GM23248 (cell line): ENCODE data around the gene TNFRSF19. TPM values are rescaled to one million over a fixed set of nuclear protein-coding genes. Genes with fewer than 3 reads are reported as not detected.

Source experiments
- DNase-seq: peaks from one replicate; pipeline ENCODE4 v3.0.0-alpha.2; 2015
- H2AFZ ChIP-seq: fragments of 200-600 bp; sonication (generic); 2 replicates; pipeline ENCODE4 v1.6.1; 2016; ENCODE audit warnings: antibody characterized with exemption
- H3F3A ChIP-seq: fragments of 200-600 bp; sonication (generic); 2 replicates; pipeline ENCODE4 v1.6.1; 2016; ENCODE audit warnings: mild to moderate bottlenecking, antibody characterized with exemption, mixed run types; ENCODE audit not compliant: insufficient read depth
- H3K27ac ChIP-seq: fragments of 200-600 bp; sonication (generic); 2 replicates; pipeline ENCODE4 v1.5.1; 2016; ENCODE audit warnings: mild to moderate bottlenecking
- H3K27me3 ChIP-seq: fragments of 200-600 bp; sonication (generic); replicated peaks from 2 replicates; pipeline ENCODE4 v1.6.1; 2016; ENCODE audit warnings: mild to moderate bottlenecking; ENCODE audit not compliant: insufficient read depth
- H3K36me3 ChIP-seq: fragments of 200-600 bp; sonication (generic); 2 replicates; pipeline ENCODE4 v1.6.1; 2016; ENCODE audit warnings: low read depth, mild to moderate bottlenecking
- H3K4me1 ChIP-seq: fragments of 200-600 bp; sonication (generic); 2 replicates; pipeline ENCODE4 v1.6.1; 2016; ENCODE audit warnings: mild to moderate bottlenecking; ENCODE audit not compliant: insufficient read depth
- H3K4me2 ChIP-seq: fragments of 200-600 bp; sonication (generic); one replicate; pipeline ENCODE4 v1.6.1; 2016; ENCODE audit warnings: mild to moderate bottlenecking; ENCODE audit not compliant: unreplicated experiment
- H3K4me3 ChIP-seq: fragments of 200-600 bp; sonication (generic); 2 replicates; pipeline ENCODE4 v1.5.1; 2016; ENCODE audit warnings: mild to moderate bottlenecking
- H3K79me2 ChIP-seq: fragments of 200-600 bp; sonication (generic); 2 replicates; pipeline ENCODE4 v1.6.1; 2016; ENCODE audit warnings: mild to moderate bottlenecking; ENCODE audit not compliant: insufficient read depth
- H3K9ac ChIP-seq: fragments of 200-600 bp; sonication (generic); 2 replicates; pipeline ENCODE4 v1.6.1; 2016; ENCODE audit warnings: mild to moderate bottlenecking
- H3K9me2 ChIP-seq: fragments of 200-600 bp; sonication (generic); 2 replicates; pipeline ENCODE4 v1.6.1; 2016; ENCODE audit warnings: mixed run types, mild to moderate bottlenecking, moderate library complexity; ENCODE audit not compliant: insufficient read depth
- H3K9me3 ChIP-seq: fragments of 200-600 bp; sonication (generic); one replicate; pipeline ENCODE4 v1.6.1; 2017; ENCODE audit warnings: low read depth
- H4K20me1 ChIP-seq: fragments of 200-600 bp; sonication (generic); 2 replicates; pipeline ENCODE4 v1.6.0; 2016; ENCODE audit not compliant: insufficient read depth
- EZH2 ChIP-seq: fragments of 200-600 bp; sonication (generic); IDR thresholded peaks from 2 replicates; pipeline ENCODE4 v1.6.1; 2018; ENCODE audit warnings: antibody characterized with exemption, mild to moderate bottlenecking; ENCODE audit not compliant: insufficient read depth, poor library complexity, severe bottlenecking
- EZH2phosphoT487 ChIP-seq: fragments of 200-600 bp; sonication (generic); IDR thresholded peaks from 2 replicates; pipeline ENCODE4 v1.6.1; 2018; ENCODE audit warnings: antibody characterized with exemption, moderate library complexity, mild to moderate bottlenecking, low read depth; ENCODE audit not compliant: insufficient read depth
- WGBS, 2 experiments: methylation state at CpG; one replicate each; pipeline ENCODE4 v1.1.6; 2015 to 2017; ENCODE audit warnings: low lambda C conversion rate in 2 of 2, low coverage in 1 of 2; ENCODE audit errors: missing lambda C conversion rate in 2 of 2; 5-methylcytosine and 5-hydroxymethylcytosine counted together
- in situ Hi-C: fragments of 300-500 bp; cut with MboI; formaldehyde crosslinking; loops from 2 replicates; pipeline ENCODE4 v1.15.0; 2020
- polyA plus RNA-seq: library from polyadenylated mRNA; unstranded; fragments of >200 nt; fragmentation: Nextera tagmentation; extraction: Ambion mirVana; gene quantifications from 2 replicates; pipeline ENCODE4 v1.2.1, GENCODE V29; 2016
- total RNA-seq: library from RNA; depleted of rRNA; stranded (reverse); fragments of >200 nt; shearing (Covaris generic); gene quantifications from 2 replicates; pipeline ENCODE4 v1.2.3, GENCODE V29; 2014

The TNFRSF19 gene
- total and polyA plus RNA-seq, 2 experiments from 2014 or later = 3.4 TPM

- Histone ChIP-seq H3K79me2 (no peaks in the 10 kb centered on the region), H4K20me1 (no peaks in the 10 kb centered on the region), H3K4me2 (no peak overlapping the region), H3K27me3 (no peaks in the 10 kb centered on the region), H3K4me1 (no peaks in the 10 kb centered on the region), H3K9ac (no peak overlapping the region), H3K9me3 (no peaks in the 10 kb centered on the region), H3K4me3 (no peak overlapping the region), H2AFZ (no peak overlapping the region), H3F3A (no peaks in the 10 kb centered on the region), H3K36me3 (no peaks in the 10 kb centered on the region), H3K27ac (no peak overlapping the region), H3K9me2 (no peaks in the 10 kb centered on the region)
- no peak for TF ChIP-seq EZH2
- no peak for TF ChIP-seq EZH2phosphoT487
- in situ Hi-C loops = no loop called here
- WGBS, 2 experiments = 84 to 90% methylated on average over 5 of the region's 5 CpGs
- no peak for DNase-seq
These were observed 126.4 kb downstream of the TNFRSF19 start for GRCh38 chr13:23696610-23697009.

GRCh38 chr13:23697772-23698313 is 127.6 kb downstream of the TNFRSF19 start:
- TF ChIP-seq EZH2 (no peak), EZH2phosphoT487 (no peak)
- WGBS, 2 experiments = 84 to 97% methylated on average over 1 of the region's 1 CpG
- H3K4me3 ChIP-seq = no peak overlapping the region

GRCh38 chr13:23699271-23699670 is 129.1 kb downstream of the TNFRSF19 start:
- no peaks in the 10 kb centered on the region for H3K9me3 ChIP-seq
- H3K4me1 ChIP-seq = peaks cover 7% of the 10 kb centered on the region; the same call in 1 of the 2 replicates
- H2AFZ ChIP-seq = no peak overlapping the region
- no peaks in the 10 kb centered on the region for H3K79me2 ChIP-seq
- TF ChIP-seq EZH2phosphoT487 (no peak), EZH2 (no peak)
- no peak overlapping the region for H3K27ac ChIP-seq
- H3K4me2 ChIP-seq = no peak overlapping the region
- 84 to 89% methylated on average over 2 of the region's 2 CpGs for WGBS, 2 experiments
- no peaks in the 10 kb centered on the region for H3K9me2 ChIP-seq
- H3K36me3 ChIP-seq = no peaks in the 10 kb centered on the region
- no peaks in the 10 kb centered on the region for H4K20me1 ChIP-seq
- H3K27me3 ChIP-seq = no peaks in the 10 kb centered on the region
- in situ Hi-C loops = no loop called here
- no peak overlapping the region for H3K9ac ChIP-seq
- DNase-seq = no peak
- H3F3A ChIP-seq = no peaks in the 10 kb centered on the region
- H3K4me3 ChIP-seq = no peak overlapping the region

More at GRCh38 chr13:23697772-23698313, 127.6 kb downstream of the TNFRSF19 start:
- Histone ChIP-seq H3F3A (no peaks in the 10 kb centered on the region), H3K79me2 (no peaks in the 10 kb centered on the region), H3K36me3 (no peaks in the 10 kb centered on the region), H2AFZ (no peak overlapping the region), H3K9ac (no peak overlapping the region), H3K4me1 (no peaks in the 10 kb centered on the region), H3K27ac (no peak overlapping the region), H4K20me1 (no peaks in the 10 kb centered on the region), H3K9me3 (no peaks in the 10 kb centered on the region), H3K4me2 (no peak overlapping the region), H3K27me3 (no peaks in the 10 kb centered on the region), H3K9me2 (no peaks in the 10 kb centered on the region)
- no peak for DNase-seq
- in situ Hi-C loops = no loop called here

GRCh38 chr13:23701186-23701585 is 131.0 kb downstream of the TNFRSF19 start:
- peaks cover 7% of the 10 kb centered on the region; the same call in 1 of the 2 replicates for H3K4me1 ChIP-seq
- TF ChIP-seq EZH2 (no peak), EZH2phosphoT487 (no peak)
- no peaks in the 10 kb centered on the region for H4K20me1 ChIP-seq
- no peaks in the 10 kb centered on the region for H3K36me3 ChIP-seq
- no peak for DNase-seq
- no peaks in the 10 kb centered on the region for H3K27me3 ChIP-seq
- H3K4me2 ChIP-seq = no peak overlapping the region
- in situ Hi-C loops = no loop called here
- no peak overlapping the region for H3K4me3 ChIP-seq
- H3K9ac ChIP-seq = no peak overlapping the region
- H3K9me2 ChIP-seq = no peaks in the 10 kb centered on the region
- no peaks in the 10 kb centered on the region for H3K79me2 ChIP-seq
- H3K9me3 ChIP-seq = no peaks in the 10 kb centered on the region
- no peaks in the 10 kb centered on the region for H3F3A ChIP-seq
- 87 to 92% methylated on average over 5 of the region's 5 CpGs for WGBS, 2 experiments
- no peak overlapping the region for H3K27ac ChIP-seq
- H2AFZ ChIP-seq = no peak overlapping the region
